ENCODE measurements around the gene NMD3.

DNA sequence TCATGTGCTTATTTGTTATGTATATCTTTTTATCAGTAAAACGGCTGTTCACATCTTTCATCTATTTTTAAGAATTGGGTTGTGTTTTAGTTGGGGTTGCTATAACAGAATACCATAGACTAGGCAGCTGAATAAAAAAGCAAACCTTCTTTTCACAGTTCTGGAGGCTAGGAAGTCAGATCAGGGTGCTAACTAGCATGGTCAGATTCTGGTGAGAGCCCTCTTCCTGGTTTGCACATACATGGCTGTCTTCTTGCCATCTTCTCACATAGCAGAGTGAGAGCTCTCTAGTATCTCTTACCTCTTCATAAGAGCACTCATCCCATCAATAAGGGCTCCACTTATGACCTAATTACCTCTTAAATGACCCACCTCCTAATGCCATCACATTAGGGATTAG lies 33.8 kb downstream of the NMD3 start:
- TF ChIP-seq, protein P1, sequence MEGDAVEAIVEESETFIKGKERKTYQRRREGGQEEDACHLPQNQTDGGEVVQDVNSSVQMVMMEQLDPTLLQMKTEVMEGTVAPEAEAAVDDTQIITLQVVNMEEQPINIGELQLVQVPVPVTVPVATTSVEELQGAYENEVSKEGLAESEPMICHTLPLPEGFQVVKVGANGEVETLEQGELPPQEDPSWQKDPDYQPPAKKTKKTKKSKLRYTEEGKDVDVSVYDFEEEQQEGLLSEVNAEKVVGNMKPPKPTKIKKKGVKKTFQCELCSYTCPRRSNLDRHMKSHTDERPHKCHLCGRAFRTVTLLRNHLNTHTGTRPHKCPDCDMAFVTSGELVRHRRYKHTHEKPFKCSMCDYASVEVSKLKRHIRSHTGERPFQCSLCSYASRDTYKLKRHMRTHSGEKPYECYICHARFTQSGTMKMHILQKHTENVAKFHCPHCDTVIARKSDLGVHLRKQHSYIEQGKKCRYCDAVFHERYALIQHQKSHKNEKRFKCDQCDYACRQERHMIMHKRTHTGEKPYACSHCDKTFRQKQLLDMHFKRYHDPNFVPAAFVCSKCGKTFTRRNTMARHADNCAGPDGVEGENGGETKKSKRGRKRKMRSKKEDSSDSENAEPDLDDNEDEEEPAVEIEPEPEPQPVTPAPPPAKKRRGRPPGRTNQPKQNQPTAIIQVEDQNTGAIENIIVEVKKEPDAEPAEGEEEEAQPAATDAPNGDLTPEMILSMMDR (IDR thresholded peaks at IDR 0.05; ENCODE audit: insufficient read depth, low read length, poor library complexity, severe bottlenecking): no peak
- TF ChIP-seq EZH2phosphoT487 (conservative IDR thresholded peaks at IDR 0.05; ENCODE audit: low read length): no peak
